Skeletal muscle cell (primary cell): ENCODE measurements around the gene SLC1A3.
"Not testable (repeated sequence)": the region's sequence is repeated elsewhere in the genome, so short reads cannot be mapped to it uniquely, and the experiment has no call there.

Experiments used
- DNase-seq: peaks from one replicate; pipeline ENCODE4 v3.0.0-alpha.2; 2010; ENCODE audit warnings: low read depth
- H3K4me3 ChIP-seq: 2 replicates; pipeline ENCODE4 v1.5.1; 2011; ENCODE audit warnings: low read depth, mild to moderate bottlenecking, control low read depth, low read length, moderate library complexity

The SLC1A3 gene

GRCh38 chr5:36628695-36629094 is 22.3 kb downstream of the SLC1A3 start:
- DNase-seq, result no peak
- H3K4me3 ChIP-seq, result no peak overlapping the region

GRCh38 chr5:36629729-36630128 is 23.3 kb downstream of the SLC1A3 start:
- H3K4me3 ChIP-seq, result no peak overlapping the region
- no peak for DNase-seq

GRCh38 chr5:36630201-36631145 is 24.1 kb downstream of the SLC1A3 start:
- no peak overlapping the region for H3K4me3 ChIP-seq
- DNase-seq, result no peak

- DNase-seq, result no peak
- H3K4me3 ChIP-seq, result no peak overlapping the region
These were observed 24.7 kb downstream of the SLC1A3 start for GRCh38 chr5:36631154-36631553.

- DNase-seq, result no peak
- no peak overlapping the region for H3K4me3 ChIP-seq
These were observed 25.4 kb downstream of the SLC1A3 start for GRCh38 chr5:36631620-36632362.

- H3K4me3 ChIP-seq, result no peak overlapping the region
- no peak for DNase-seq
These were observed 25.9 kb downstream of the SLC1A3 start for GRCh38 chr5:36632363-36632664.

GRCh38 chr5:36635721-36636390 is 29.4 kb downstream of the SLC1A3 start:
- no peak for DNase-seq
- H3K4me3 ChIP-seq, result no peak overlapping the region

GRCh38 chr5:36637101-36637500 is 30.7 kb downstream of the SLC1A3 start:
- no peak overlapping the region for H3K4me3 ChIP-seq
- DNase-seq, result no peak

GRCh38 chr5:36637516-36637915 is 31.1 kb downstream of the SLC1A3 start:
- no peak overlapping the region for H3K4me3 ChIP-seq
- no peak for DNase-seq

- DNase-seq, result no peak
These were observed 31.6 kb downstream of the SLC1A3 start for GRCh38 chr5:36638056-36638455.

GRCh38 chr5:36640949-36641348 is 34.5 kb downstream of the SLC1A3 start:
- DNase-seq, result no peak

More at GRCh38 chr5:36638056-36638455, 31.6 kb downstream of the SLC1A3 start:
- H3K4me3 ChIP-seq, result no peak overlapping the region

GRCh38 chr5:36641431-36641830 is 35.0 kb downstream of the SLC1A3 start:
- no peak overlapping the region for H3K4me3 ChIP-seq
- DNase-seq, result no peak

More at GRCh38 chr5:36640949-36641348, 34.5 kb downstream of the SLC1A3 start:
- no peak overlapping the region for H3K4me3 ChIP-seq

- no peak overlapping the region for H3K4me3 ChIP-seq
- DNase-seq, result no peak
These were observed 35.7 kb downstream of the SLC1A3 start for GRCh38 chr5:36642089-36642488.

- no peak for DNase-seq
- H3K4me3 ChIP-seq, result no peak overlapping the region
These were observed 36.8 kb downstream of the SLC1A3 start for GRCh38 chr5:36643162-36643561.

GRCh38 chr5:36643841-36644240 is 37.4 kb downstream of the SLC1A3 start:
- not testable (repeated sequence) for DNase-seq, H3K4me3 ChIP-seq

GRCh38 chr5:36644727-36645126 is 38.3 kb downstream of the SLC1A3 start:
- DNase-seq, result no peak
- H3K4me3 ChIP-seq, result no peak overlapping the region

- no peak for DNase-seq
- no peak overlapping the region for H3K4me3 ChIP-seq
These were observed 39.7 kb downstream of the SLC1A3 start for GRCh38 chr5:36646100-36646499.

GRCh38 chr5:36646507-36647023 is 40.2 kb downstream of the SLC1A3 start:
- DNase-seq, result no peak

GRCh38 chr5:36647046-36647445 is 40.6 kb downstream of the SLC1A3 start:
- no peak for DNase-seq
- no peak overlapping the region for H3K4me3 ChIP-seq

More at GRCh38 chr5:36646507-36647023, 40.2 kb downstream of the SLC1A3 start:
- no peak overlapping the region for H3K4me3 ChIP-seq

- no peak overlapping the region for H3K4me3 ChIP-seq
- no peak for DNase-seq
These were observed 42.0 kb downstream of the SLC1A3 start for GRCh38 chr5:36648426-36648825.
